CD4-positive, alpha-beta T cell treated with Interleukin-6 for 4 hours (primary cell): ENCODE results near the gene MRC1.
"Not testable (repeated sequence)": the region's sequence is repeated elsewhere in the genome, so short reads cannot be mapped to it uniquely, and the experiment has no call there.

Source experiments
- DNase-seq: peaks from one replicate; pipeline ENCODE4 v3.0.0-alpha.2; 2020; ENCODE audit warnings: mixed read lengths

MRC1 gene

GRCh38 chr10:17910125-17910789 lies 101.1 kb downstream of the MRC1 start:
- DNase-seq, result no peak

GRCh38 chr10:17912754-17913153 lies 103.6 kb downstream of the MRC1 start:
- DNase-seq, result no peak

- DNase-seq, result no peak
These were observed 104.5 kb downstream of the MRC1 start for GRCh38 chr10:17913604-17914003.

GRCh38 chr10:17914169-17915045 lies 105.3 kb downstream of the MRC1 start:
- no peak for DNase-seq

GRCh38 chr10:17915181-17915580 lies 106.0 kb downstream of the MRC1 start:
- DNase-seq, result no peak

- no peak for DNase-seq
These were observed 109.2 kb downstream of the MRC1 start for GRCh38 chr10:17918187-17918903.

- DNase-seq, result no peak
These were observed 112.2 kb downstream of the MRC1 start for GRCh38 chr10:17921378-17921777.

- DNase-seq, result no peak
These were observed 114.6 kb downstream of the MRC1 start for GRCh38 chr10:17923728-17924127.

GRCh38 chr10:17943033-17943745 lies 134.0 kb downstream of the MRC1 start:
- DNase-seq, result no peak

GRCh38 chr10:17950269-17950668 lies 141.1 kb downstream of the MRC1 start:
- DNase-seq, result not testable (repeated sequence)

- DNase-seq, result no peak
These were observed 141.6 kb downstream of the MRC1 start for GRCh38 chr10:17950726-17951125.

GRCh38 chr10:17951868-17952371 lies 142.8 kb downstream of the MRC1 start, which contains the start of gene SLC39A12:
TSS of gene SLC39A12 (plus strand) at chr10:17951918. CDS start at chr10:17953277, 1,359 bp downstream.
- no peak for DNase-seq

GRCh38 chr10:17954372-17954771 lies 145.2 kb downstream of the MRC1 start:
- DNase-seq, result not testable (repeated sequence)

GRCh38 chr10:17954861-17955260 lies 145.7 kb downstream of the MRC1 start:
- no peak for DNase-seq

- no peak for DNase-seq
These were observed 148.9 kb downstream of the MRC1 start for GRCh38 chr10:17958049-17958448.

- no peak for DNase-seq
These were observed 150.7 kb downstream of the MRC1 start for GRCh38 chr10:17959870-17960269.
